Fibroblast of skin of right biceps (primary cell): ENCODE data around the gene NUDT2.
A peak's percentile ranks its signal among the peaks of the same experiment; 100 is the strongest.

Experiments
- DNase-seq: peaks from one replicate; pipeline ENCODE4 v3.0.0-alpha.2; 2013

Gene NUDT2

GRCh38 chr9:34371886-34372466, 42.6 kb downstream of the NUDT2 start:
- no peak for DNase-seq

- DNase-seq, result no peak
These were observed 43.2 kb downstream of the NUDT2 start for GRCh38 chr9:34372467-34373011.

- no peak for DNase-seq
These were observed 44.4 kb downstream of the NUDT2 start for GRCh38 chr9:34373749-34374148.

- no peak for DNase-seq
These were observed 45.0 kb downstream of the NUDT2 start for GRCh38 chr9:34374339-34374738.

GRCh38 chr9:34374905-34375552, 45.7 kb downstream of the NUDT2 start:
- DNase-seq, result no peak

GRCh38 chr9:34375901-34376595, 46.7 kb downstream of the NUDT2 start:
- DNase-seq, result no peak

- peak; percentile 84 for DNase-seq
These were observed 47.4 kb downstream of the NUDT2 start, which contains the start of gene MYORG for GRCh38 chr9:34376596-34377403. TSS of gene MYORG (minus strand) at chr9:34376898. CDS start at chr9:34372943, 3,955 bp downstream.

- no peak for DNase-seq
These were observed 48.0 kb downstream of the NUDT2 start for GRCh38 chr9:34377404-34377746.

- no peak for DNase-seq
These were observed 49.1 kb downstream of the NUDT2 start for GRCh38 chr9:34378376-34379060.

- DNase-seq, result peak; percentile 72
These were observed 50.1 kb downstream of the NUDT2 start for GRCh38 chr9:34379334-34380033.

GRCh38 chr9:34380034-34380510, 50.7 kb downstream of the NUDT2 start:
- no peak for DNase-seq

GRCh38 chr9:34380511-34381315, 51.3 kb downstream of the NUDT2 start:
- peak; percentile 73 for DNase-seq

GRCh38 chr9:34381323-34381722, 52.0 kb downstream of the NUDT2 start:
- no peak for DNase-seq

- DNase-seq, result no peak
These were observed 52.7 kb downstream of the NUDT2 start for GRCh38 chr9:34382054-34382453.

GRCh38 chr9:34382879-34383278, 53.5 kb downstream of the NUDT2 start:
- no peak for DNase-seq

- no peak for DNase-seq
These were observed 54.5 kb downstream of the NUDT2 start for GRCh38 chr9:34383904-34384303.

- DNase-seq, result no peak
These were observed 55.2 kb downstream of the NUDT2 start for GRCh38 chr9:34384368-34385165.

GRCh38 chr9:34385561-34386230, 56.3 kb downstream of the NUDT2 start:
- no peak for DNase-seq

GRCh38 chr9:34386656-34387055, 57.3 kb downstream of the NUDT2 start:
- DNase-seq, result no peak
